Endothelial cell of umbilical vein (primary cell): ENCODE measurements around the gene DPP6.

Source experiments
- CTCF ChIP-seq, 2 donors: IDR thresholded peaks; 1 replicate in 1 of 2; 2 replicates in 1 of 2; pipeline ENCODE4 v1.5.1; 2011; ENCODE audit warnings: low read length in 2 of 2, mild to moderate bottlenecking in 2 of 2, moderate library complexity in 2 of 2, control low read depth in 1 of 2, inconsistent platforms in 1 of 2, low read depth in 1 of 2; ENCODE audit not compliant: insufficient read depth in 1 of 2; ENCODE audit errors: extremely low read depth in 1 of 2
- EZH2 ChIP-seq: IDR thresholded peaks from 2 replicates; pipeline ENCODE4 v1.6.1; 2012; ENCODE audit warnings: borderline replicate concordance, low read depth, mild to moderate bottlenecking, moderate library complexity, low read length, inconsistent platforms; ENCODE audit not compliant: severe bottlenecking
- JUN ChIP-seq: IDR thresholded peaks from 2 replicates; pipeline ENCODE4 v1.6.1; 2011; ENCODE audit warnings: borderline replicate concordance, low read depth; ENCODE audit not compliant: insufficient read length, insufficient read depth
- MAX ChIP-seq: IDR thresholded peaks from 2 replicates; pipeline ENCODE4 v1.6.1; 2011; ENCODE audit not compliant: insufficient read depth, insufficient read length
- POLR2A ChIP-seq: IDR thresholded peaks from 2 replicates; pipeline ENCODE4 v1.6.1; 2012; ENCODE audit warnings: low read depth, mild to moderate bottlenecking, control low read depth, low read length
- POLR2AphosphoS5 ChIP-seq: IDR thresholded peaks from 2 replicates; pipeline ENCODE4 v1.6.1; 2012; ENCODE audit warnings: low read depth, mild to moderate bottlenecking, control low read depth, low read length, moderate library complexity; ENCODE audit not compliant: insufficient read depth

GRCh38 chr7:154832557-154833138 is 780.5 kb downstream of the DPP6 start:
- TF ChIP-seq CTCF (IDR thresholded peaks at IDR 0.05; ENCODE audit: extremely low read depth in 1 of 2, insufficient read depth in 1 of 2, low read depth in 1 of 2, low read length in 2 of 2) (no peak), JUN (no peak), POLR2A (no peak), EZH2 (no peak), MAX (no peak), POLR2AphosphoS5 (no peak)
